ENCODE data around the gene MPG.

GRCh38 chr16:130533-131173, 52.6 kb downstream of the MPG start:
- TF ChIP-seq, protein P1, sequence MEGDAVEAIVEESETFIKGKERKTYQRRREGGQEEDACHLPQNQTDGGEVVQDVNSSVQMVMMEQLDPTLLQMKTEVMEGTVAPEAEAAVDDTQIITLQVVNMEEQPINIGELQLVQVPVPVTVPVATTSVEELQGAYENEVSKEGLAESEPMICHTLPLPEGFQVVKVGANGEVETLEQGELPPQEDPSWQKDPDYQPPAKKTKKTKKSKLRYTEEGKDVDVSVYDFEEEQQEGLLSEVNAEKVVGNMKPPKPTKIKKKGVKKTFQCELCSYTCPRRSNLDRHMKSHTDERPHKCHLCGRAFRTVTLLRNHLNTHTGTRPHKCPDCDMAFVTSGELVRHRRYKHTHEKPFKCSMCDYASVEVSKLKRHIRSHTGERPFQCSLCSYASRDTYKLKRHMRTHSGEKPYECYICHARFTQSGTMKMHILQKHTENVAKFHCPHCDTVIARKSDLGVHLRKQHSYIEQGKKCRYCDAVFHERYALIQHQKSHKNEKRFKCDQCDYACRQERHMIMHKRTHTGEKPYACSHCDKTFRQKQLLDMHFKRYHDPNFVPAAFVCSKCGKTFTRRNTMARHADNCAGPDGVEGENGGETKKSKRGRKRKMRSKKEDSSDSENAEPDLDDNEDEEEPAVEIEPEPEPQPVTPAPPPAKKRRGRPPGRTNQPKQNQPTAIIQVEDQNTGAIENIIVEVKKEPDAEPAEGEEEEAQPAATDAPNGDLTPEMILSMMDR (IDR thresholded peaks at IDR 0.05) = no peak
- TF ChIP-seq POLR2A (IDR thresholded peaks at IDR 0.05; ENCODE audit: low read depth) (no peak), POLR2AphosphoS5 (IDR thresholded peaks at IDR 0.05) (no peak), EP300 (IDR thresholded peaks at IDR 0.05) (no peak)

All from esophagus muscularis mucosa (tissue), 4 donors.